LNCAP (cell line): Measurements from ENCODE around the gene SLC38A1.

Experiments
- TF ChIP-seq, protein P1 (sequence below): fragments of 450-650 bp; IDR thresholded peaks from 2 replicates; pipeline ENCODE4 v1.5.1; 2017; ENCODE audit warnings: mild to moderate bottlenecking

Gene SLC38A1

DNA sequence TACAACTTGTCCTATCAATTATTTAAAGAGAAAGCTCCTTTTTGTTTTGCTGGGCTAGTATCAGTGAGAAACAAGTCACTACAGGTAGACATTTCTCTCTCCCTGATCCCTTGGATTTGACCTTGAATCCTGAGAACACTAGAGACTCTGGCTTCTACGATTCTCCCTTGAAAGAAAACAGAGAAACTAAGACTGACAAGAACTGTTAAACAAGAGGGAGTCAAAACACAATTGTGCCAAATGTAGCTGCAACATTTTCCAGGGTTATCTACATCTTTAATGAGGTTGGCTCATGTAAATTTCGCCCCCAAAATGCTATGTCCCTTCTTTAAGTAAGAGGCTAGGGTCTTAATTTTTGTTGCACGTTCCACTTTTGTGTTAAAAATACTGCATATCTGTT is 62.4 kb downstream of the SLC38A1 start:
- TF ChIP-seq, protein P1, sequence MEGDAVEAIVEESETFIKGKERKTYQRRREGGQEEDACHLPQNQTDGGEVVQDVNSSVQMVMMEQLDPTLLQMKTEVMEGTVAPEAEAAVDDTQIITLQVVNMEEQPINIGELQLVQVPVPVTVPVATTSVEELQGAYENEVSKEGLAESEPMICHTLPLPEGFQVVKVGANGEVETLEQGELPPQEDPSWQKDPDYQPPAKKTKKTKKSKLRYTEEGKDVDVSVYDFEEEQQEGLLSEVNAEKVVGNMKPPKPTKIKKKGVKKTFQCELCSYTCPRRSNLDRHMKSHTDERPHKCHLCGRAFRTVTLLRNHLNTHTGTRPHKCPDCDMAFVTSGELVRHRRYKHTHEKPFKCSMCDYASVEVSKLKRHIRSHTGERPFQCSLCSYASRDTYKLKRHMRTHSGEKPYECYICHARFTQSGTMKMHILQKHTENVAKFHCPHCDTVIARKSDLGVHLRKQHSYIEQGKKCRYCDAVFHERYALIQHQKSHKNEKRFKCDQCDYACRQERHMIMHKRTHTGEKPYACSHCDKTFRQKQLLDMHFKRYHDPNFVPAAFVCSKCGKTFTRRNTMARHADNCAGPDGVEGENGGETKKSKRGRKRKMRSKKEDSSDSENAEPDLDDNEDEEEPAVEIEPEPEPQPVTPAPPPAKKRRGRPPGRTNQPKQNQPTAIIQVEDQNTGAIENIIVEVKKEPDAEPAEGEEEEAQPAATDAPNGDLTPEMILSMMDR = no peak

GRCh38 chr12:46205294-46205693 is 63.5 kb downstream of the SLC38A1 start:
- TF ChIP-seq, protein P1 = peak; percentile 27; the same call in 1 of the 2 replicates

DNA sequence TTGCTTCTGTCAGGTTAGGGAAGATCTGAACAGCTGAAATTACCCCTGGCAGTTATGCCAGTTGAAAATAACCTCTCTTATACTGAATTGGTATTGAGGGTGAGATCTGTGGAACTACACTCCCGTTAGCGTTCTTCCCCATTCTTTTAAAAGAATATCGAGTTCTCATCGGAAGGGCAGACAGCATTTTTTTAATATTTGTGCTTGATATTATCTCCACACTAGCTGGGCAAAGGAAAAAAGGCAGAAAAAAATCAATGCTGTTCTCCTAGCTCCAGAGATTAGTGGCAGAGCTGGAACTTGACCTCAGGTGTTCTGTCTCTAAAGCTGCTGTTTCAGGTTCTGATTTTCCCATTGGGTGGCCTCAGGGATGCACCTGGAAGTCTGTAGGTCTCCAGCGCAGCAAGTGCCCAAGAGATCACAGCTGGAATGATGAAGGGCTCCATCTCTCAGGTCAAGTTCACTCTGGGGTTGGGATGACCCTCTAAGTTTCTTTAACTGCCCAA is 67.5 kb downstream of the SLC38A1 start:
- TF ChIP-seq, protein P1 = no peak

GRCh38 chr12:46200551-46200950 is 68.3 kb downstream of the SLC38A1 start:
- TF ChIP-seq, protein P1 = no peak

DNA sequence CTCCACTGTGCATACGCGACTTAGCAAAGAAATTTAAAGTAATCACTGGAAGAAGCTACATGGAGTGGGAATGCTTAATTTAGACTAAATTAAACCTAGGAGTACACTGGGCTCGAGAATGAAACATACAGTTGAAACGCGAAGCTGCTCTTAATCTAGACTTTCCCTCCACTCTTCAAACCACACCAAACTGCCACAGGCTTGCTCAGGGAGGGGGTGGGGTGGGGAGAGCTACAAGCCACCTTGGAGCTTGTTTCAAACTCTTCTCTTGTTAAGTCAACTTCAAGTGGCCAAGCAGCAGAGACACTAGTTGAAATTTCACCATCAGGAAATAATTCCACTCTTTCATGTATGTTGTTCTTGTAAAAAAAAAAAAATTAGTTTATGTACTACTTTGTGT is 69.9 kb downstream of the SLC38A1 start:
- TF ChIP-seq, protein P1 = no peak

DNA sequence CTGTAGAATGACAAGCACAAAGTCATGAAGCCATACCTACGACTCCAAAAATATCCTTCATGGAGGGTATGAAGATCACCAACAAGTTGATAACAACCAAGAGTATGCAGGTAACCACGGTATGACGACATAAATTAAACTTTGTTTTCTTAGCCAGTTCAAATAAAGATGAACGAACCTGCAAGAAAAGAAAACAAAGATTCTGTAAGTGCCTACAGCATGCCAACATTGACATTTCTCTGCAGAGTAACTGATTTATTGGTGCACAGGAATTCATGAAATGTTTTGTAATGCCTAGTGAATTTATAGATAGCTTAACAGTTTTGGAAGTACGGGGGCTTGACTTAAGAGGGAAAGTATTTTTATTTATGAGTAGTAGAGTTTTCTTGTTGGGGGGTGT is 71.0 kb downstream of the SLC38A1 start:
- TF ChIP-seq, protein P1 = no peak

GRCh38 chr12:46188170-46188569 is 80.7 kb downstream of the SLC38A1 start:
- TF ChIP-seq, protein P1 = no peak

- TF ChIP-seq, protein P1 = no peak
Observed at GRCh38 chr12:46187023-46187422, 81.8 kb downstream of the SLC38A1 start.
